ENCODE results near the gene NCL. TPM values are rescaled to one million over a fixed set of nuclear protein-coding genes. Genes with fewer than 3 reads are reported as not detected.

Gene NCL
- total and polyA plus RNA-seq, 4 donors = 83.1 to 139 (median 107) TPM

DNA sequence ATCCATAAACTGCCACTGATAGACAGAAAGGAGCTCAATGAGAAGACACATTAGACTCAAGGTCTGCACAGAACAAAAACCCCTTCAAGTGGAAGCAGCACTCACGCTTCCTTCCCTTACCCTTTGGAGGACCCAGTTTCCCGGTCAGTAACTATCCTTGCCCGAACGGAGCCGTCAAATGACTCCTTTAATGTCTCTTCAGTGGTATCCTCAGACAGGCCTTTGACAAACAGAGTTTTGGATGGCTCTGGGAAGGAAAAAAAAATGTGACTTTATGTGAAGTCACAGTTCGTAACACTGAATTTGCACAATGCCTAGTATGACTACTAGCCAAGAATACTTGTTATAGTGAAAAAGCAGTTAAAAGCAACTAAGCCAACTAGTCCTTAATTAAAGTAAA is 8.4 kb downstream of the NCL start:
- Histone ChIP-seq H3K4me1 (ENCODE audit: control insufficient read depth in 4 of 4, insufficient read depth in 4 of 4, low read length in 3 of 4) (peaks cover 0 to 5% (median under 1%) of the 10 kb centered on the region in 4 donors), H3K27me3 (ENCODE audit: control insufficient read depth in 4 of 4, insufficient read depth in 4 of 4, low read length in 3 of 4) (no peaks in the 10 kb centered on the region), H3K27ac (ENCODE audit: low read depth in 1 of 2, low read length in 2 of 2) (no peak overlapping the region), H3K36me3 (ENCODE audit: control insufficient read depth in 4 of 4, insufficient read depth in 3 of 4, low read depth in 1 of 4, low read length in 3 of 4) (peaks cover 29 to 81% (median 71%) of the 10 kb centered on the region in 4 donors), H3K9ac (ENCODE audit: low read depth in 1 of 2, low read length in 2 of 2) (no peak overlapping the region), H3K4me3 (ENCODE audit: low read depth in 1 of 3, low read length in 3 of 3) (no peak overlapping the region), H3K9me3 (ENCODE audit: control insufficient read depth in 4 of 4, low read length in 3 of 4) (no peaks in the 10 kb centered on the region)
- no peak for DNase-seq (ENCODE audit: low spot score)
- no peak for TF ChIP-seq GABPA (IDR thresholded peaks at IDR 0.05 in 1 of 2, conservative IDR thresholded peaks at IDR 0.05 in 1 of 2)
- no peak for TF ChIP-seq SP1 (IDR thresholded peaks at IDR 0.05)
- no peak for TF ChIP-seq FOXA1 (IDR thresholded peaks at IDR 0.05)
- no peak for TF ChIP-seq NR2F2 (IDR thresholded peaks at IDR 0.05)
- TF ChIP-seq HNF4A (conservative IDR thresholded peaks at IDR 0.05) = no peak
- TF ChIP-seq, protein P1, sequence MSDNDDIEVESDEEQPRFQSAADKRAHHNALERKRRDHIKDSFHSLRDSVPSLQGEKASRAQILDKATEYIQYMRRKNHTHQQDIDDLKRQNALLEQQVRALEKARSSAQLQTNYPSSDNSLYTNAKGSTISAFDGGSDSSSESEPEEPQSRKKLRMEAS (IDR thresholded peaks at IDR 0.05) = no peak
- TF ChIP-seq RXRA (IDR thresholded peaks at IDR 0.05) = no peak
- TF ChIP-seq TAF1 (conservative IDR thresholded peaks at IDR 0.05) = no peak
- no peak for TF ChIP-seq JUND (IDR thresholded peaks at IDR 0.05)
- no peak for TF ChIP-seq HNF4G (IDR thresholded peaks at IDR 0.05)
- TF ChIP-seq, protein P2, sequence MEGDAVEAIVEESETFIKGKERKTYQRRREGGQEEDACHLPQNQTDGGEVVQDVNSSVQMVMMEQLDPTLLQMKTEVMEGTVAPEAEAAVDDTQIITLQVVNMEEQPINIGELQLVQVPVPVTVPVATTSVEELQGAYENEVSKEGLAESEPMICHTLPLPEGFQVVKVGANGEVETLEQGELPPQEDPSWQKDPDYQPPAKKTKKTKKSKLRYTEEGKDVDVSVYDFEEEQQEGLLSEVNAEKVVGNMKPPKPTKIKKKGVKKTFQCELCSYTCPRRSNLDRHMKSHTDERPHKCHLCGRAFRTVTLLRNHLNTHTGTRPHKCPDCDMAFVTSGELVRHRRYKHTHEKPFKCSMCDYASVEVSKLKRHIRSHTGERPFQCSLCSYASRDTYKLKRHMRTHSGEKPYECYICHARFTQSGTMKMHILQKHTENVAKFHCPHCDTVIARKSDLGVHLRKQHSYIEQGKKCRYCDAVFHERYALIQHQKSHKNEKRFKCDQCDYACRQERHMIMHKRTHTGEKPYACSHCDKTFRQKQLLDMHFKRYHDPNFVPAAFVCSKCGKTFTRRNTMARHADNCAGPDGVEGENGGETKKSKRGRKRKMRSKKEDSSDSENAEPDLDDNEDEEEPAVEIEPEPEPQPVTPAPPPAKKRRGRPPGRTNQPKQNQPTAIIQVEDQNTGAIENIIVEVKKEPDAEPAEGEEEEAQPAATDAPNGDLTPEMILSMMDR (IDR thresholded peaks at IDR 0.05; ENCODE audit: low read depth, low read length, missing input control) = no peak
- no peak for TF ChIP-seq YY1 (IDR thresholded peaks at IDR 0.05)
- no peak for TF ChIP-seq RAD21 (IDR thresholded peaks at IDR 0.05)
- TF ChIP-seq FOXA2 (IDR thresholded peaks at IDR 0.05) = no peak
- no peak for TF ChIP-seq EGR1 (IDR thresholded peaks at IDR 0.05; ENCODE audit: low read depth in 2 of 2)
- TF ChIP-seq, protein P3, sequence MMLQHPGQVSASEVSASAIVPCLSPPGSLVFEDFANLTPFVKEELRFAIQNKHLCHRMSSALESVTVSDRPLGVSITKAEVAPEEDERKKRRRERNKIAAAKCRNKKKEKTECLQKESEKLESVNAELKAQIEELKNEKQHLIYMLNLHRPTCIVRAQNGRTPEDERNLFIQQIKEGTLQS (IDR thresholded peaks at IDR 0.05) = no peak
- TF ChIP-seq, protein P4, sequence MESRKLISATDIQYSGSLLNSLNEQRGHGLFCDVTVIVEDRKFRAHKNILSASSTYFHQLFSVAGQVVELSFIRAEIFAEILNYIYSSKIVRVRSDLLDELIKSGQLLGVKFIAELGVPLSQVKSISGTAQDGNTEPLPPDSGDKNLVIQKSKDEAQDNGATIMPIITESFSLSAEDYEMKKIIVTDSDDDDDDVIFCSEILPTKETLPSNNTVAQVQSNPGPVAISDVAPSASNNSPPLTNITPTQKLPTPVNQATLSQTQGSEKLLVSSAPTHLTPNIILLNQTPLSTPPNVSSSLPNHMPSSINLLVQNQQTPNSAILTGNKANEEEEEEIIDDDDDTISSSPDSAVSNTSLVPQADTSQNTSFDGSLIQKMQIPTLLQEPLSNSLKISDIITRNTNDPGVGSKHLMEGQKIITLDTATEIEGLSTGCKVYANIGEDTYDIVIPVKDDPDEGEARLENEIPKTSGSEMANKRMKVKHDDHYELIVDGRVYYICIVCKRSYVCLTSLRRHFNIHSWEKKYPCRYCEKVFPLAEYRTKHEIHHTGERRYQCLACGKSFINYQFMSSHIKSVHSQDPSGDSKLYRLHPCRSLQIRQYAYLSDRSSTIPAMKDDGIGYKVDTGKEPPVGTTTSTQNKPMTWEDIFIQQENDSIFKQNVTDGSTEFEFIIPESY (IDR thresholded peaks at IDR 0.05) = no peak
- TF ChIP-seq, protein P5, sequence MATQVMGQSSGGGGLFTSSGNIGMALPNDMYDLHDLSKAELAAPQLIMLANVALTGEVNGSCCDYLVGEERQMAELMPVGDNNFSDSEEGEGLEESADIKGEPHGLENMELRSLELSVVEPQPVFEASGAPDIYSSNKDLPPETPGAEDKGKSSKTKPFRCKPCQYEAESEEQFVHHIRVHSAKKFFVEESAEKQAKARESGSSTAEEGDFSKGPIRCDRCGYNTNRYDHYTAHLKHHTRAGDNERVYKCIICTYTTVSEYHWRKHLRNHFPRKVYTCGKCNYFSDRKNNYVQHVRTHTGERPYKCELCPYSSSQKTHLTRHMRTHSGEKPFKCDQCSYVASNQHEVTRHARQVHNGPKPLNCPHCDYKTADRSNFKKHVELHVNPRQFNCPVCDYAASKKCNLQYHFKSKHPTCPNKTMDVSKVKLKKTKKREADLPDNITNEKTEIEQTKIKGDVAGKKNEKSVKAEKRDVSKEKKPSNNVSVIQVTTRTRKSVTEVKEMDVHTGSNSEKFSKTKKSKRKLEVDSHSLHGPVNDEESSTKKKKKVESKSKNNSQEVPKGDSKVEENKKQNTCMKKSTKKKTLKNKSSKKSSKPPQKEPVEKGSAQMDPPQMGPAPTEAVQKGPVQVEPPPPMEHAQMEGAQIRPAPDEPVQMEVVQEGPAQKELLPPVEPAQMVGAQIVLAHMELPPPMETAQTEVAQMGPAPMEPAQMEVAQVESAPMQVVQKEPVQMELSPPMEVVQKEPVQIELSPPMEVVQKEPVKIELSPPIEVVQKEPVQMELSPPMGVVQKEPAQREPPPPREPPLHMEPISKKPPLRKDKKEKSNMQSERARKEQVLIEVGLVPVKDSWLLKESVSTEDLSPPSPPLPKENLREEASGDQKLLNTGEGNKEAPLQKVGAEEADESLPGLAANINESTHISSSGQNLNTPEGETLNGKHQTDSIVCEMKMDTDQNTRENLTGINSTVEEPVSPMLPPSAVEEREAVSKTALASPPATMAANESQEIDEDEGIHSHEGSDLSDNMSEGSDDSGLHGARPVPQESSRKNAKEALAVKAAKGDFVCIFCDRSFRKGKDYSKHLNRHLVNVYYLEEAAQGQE (IDR thresholded peaks at IDR 0.05) = no peak
- WGBS = 92% methylated on average over 6 of the region's 6 CpGs

Measured in liver (tissue), 9 donors.